GM12878 (cell line): Measurements from ENCODE around the gene RNF220. TPM values are rescaled to one million over a fixed set of nuclear protein-coding genes. Genes with fewer than 3 reads are reported as not detected.

Source experiments
- ATAC-seq: fragments of 200-7000 bp; cut with Tn5 transposase; 3 replicates; pipeline ENCODE4 v1.9.1; 2020; ENCODE audit warnings: mild to moderate bottlenecking, moderate library complexity
- BruUV-seq: library from RNA; stranded (reverse); fragments of 400-500 nt; replicated peaks from 2 replicates; lab custom pipeline; 2021; lab: Mats Ljungman, UMichigan
- CTCF ChIA-PET: fragments of 300-600 bp; sonication (Branson Sonifier 250); formaldehyde crosslinking; extraction: SDS; loops from one replicate; lab custom pipeline; 2021; ENCODE audit warnings: inconsistent platforms; lab: Yijun Ruan, JAX
- POLR2A ChIA-PET: fragments of 350-600 bp; formaldehyde crosslinking; extraction: SDS; loops from one replicate; lab custom pipeline; 2021; ENCODE audit warnings: inconsistent platforms; lab: Charles Lee
- RAD21 ChIA-PET: fragments of 300-600 bp; sonication (Branson Sonifier 250); formaldehyde crosslinking; loops from one replicate; lab custom pipeline; 2023; ENCODE audit warnings: antibody characterized with exemption; ENCODE audit not compliant: unreplicated experiment; lab: Charles Lee
- SMC1A ChIA-PET: fragments of 300-600 bp; sonication (Branson Sonifier 250); formaldehyde crosslinking; loops from one replicate; lab custom pipeline; 2023; ENCODE audit not compliant: unreplicated experiment, uncharacterized antibody; lab: Charles Lee
- DNase-seq: peaks from one replicate; pipeline ENCODE4 v3.0.0-alpha.2; 2011; ENCODE audit warnings: low read depth, low spot score
- FAIRE-seq: peaks from 3 replicates; lab custom pipeline; 2011; peaks lifted over from hg19 to GRCh38; lab: Jason Lieb, UNC
- H2AFZ ChIP-seq: 2 replicates; pipeline ENCODE4 v1.6.0; 2011; ENCODE audit warnings: low read depth, low read length, control low read depth; ENCODE audit not compliant: control insufficient read depth
- H3K27ac ChIP-seq: 2 replicates; pipeline ENCODE4 v1.5.1; 2011; ENCODE audit warnings: control low read depth; ENCODE audit not compliant: control insufficient read depth, insufficient read depth
- H3K27me3 ChIP-seq, 2 experiments: replicated peaks in 1 of 2; 2 replicates each; pipeline versions ENCODE4 v1.6.0 to v1.6.1; 2011; ENCODE audit warnings: low read length in 1 of 2; ENCODE audit not compliant: control insufficient read depth in 2 of 2, insufficient read depth in 2 of 2
- H3K36me3 ChIP-seq, 2 experiments: 2 replicates each; pipeline ENCODE4 v1.5.1; 2011; ENCODE audit warnings: low read length in 1 of 2; ENCODE audit not compliant: control insufficient read depth in 2 of 2, insufficient read depth in 2 of 2
- H3K4me1 ChIP-seq: 2 replicates; pipeline ENCODE4 v1.6.1; 2011; ENCODE audit warnings: mild to moderate bottlenecking, low read length, moderate library complexity, mixed read lengths; ENCODE audit not compliant: control insufficient read depth, insufficient read depth
- H3K4me2 ChIP-seq: 2 replicates; pipeline ENCODE4 v1.6.0; 2011; ENCODE audit warnings: control low read depth; ENCODE audit not compliant: control insufficient read depth, insufficient read depth
- H3K4me3 ChIP-seq: fragments of 200-600 bp; sonication (generic); 2 replicates; pipeline ENCODE4 v1.5.1; 2016
- H3K79me2 ChIP-seq: 2 replicates; pipeline ENCODE4 v1.6.0; 2011; ENCODE audit warnings: low read length; ENCODE audit not compliant: control insufficient read depth, insufficient read depth
- H3K9ac ChIP-seq: 2 replicates; pipeline ENCODE4 v1.8.0; 2011; ENCODE audit warnings: low read length, control low read depth, mixed read lengths; ENCODE audit not compliant: control insufficient read depth, insufficient read depth
- H3K9me3 ChIP-seq: replicated peaks from 3 replicates; pipeline ENCODE4 v1.5.1; 2011; ENCODE audit warnings: mild to moderate bottlenecking, low read length; ENCODE audit not compliant: control insufficient read depth, insufficient read depth
- H4K20me1 ChIP-seq: 2 replicates; pipeline ENCODE4 v1.6.0; 2011; ENCODE audit not compliant: control insufficient read depth, insufficient read depth
- CHD4 ChIP-seq: fragments of 200-600 bp; sonication (generic); IDR thresholded peaks from 2 replicates; pipeline ENCODE4 v1.6.1; 2016; ENCODE audit warnings: mild to moderate bottlenecking
- ETV6 ChIP-seq, 2 experiments: fragments of 450-650 bp in 1 of 2; IDR thresholded peaks in 1 of 2; conservative IDR thresholded peaks in 1 of 2; 2 replicates each; pipeline ENCODE4 v1.6.1; 2014; ENCODE audit warnings: antibody characterized with exemption in 1 of 2, borderline replicate concordance in 1 of 2, low read depth in 1 of 2, mild to moderate bottlenecking in 1 of 2, moderate library complexity in 1 of 2
- RELA ChIP-seq: fragments of 450-650 bp; IDR thresholded peaks from 2 replicates; pipeline ENCODE4 v1.8.0; 2014; ENCODE audit warnings: borderline replicate concordance; ENCODE audit not compliant: partially characterized antibody
- ZNF217 ChIP-seq: fragments of 450-650 bp; IDR thresholded peaks from 2 replicates; pipeline ENCODE4 v1.6.1; 2017; ENCODE audit warnings: antibody characterized with exemption, mild to moderate bottlenecking
- WGBS: methylation state at CpG from one replicate; pipeline ENCODE4 v1.1.6; 2016; ENCODE audit warnings: low lambda C conversion rate; ENCODE audit not compliant: insufficient replicate concordance, insufficient coverage; ENCODE audit errors: missing lambda C conversion rate; 5-methylcytosine and 5-hydroxymethylcytosine counted together
- in situ Hi-C: fragments of 300-500 bp; cut with MboI; formaldehyde crosslinking; loops from 9 replicates; pipeline ENCODE4 v1.14.3; 2018; ENCODE audit warnings: mixed read lengths
- intact Hi-C: fragments of 100-400 bp; cut with micrococcal nuclease; formaldehyde crosslinking; loops from one replicate; pipeline ENCODE4 v1.14.2; 2022; ENCODE audit not compliant: unreplicated experiment
- polyA plus RNA-seq, 11 experiments: library from polyadenylated mRNA; depleted of rRNA in 4 of 11; unstranded in 6 of 11; stranded (reverse) in 5 of 11; fragments of >200 nt; fragmentation: Nextera tagmentation in 4 of 11; fragmentation: Illumina TruSeq in 1 of 11; extraction: Ambion mirVana in 4 of 11; extraction: Trizol in 1 of 11; gene quantifications; 1 replicate in 1 of 11; 2 replicates in 10 of 11; pipeline versions ENCODE4 v1.2.1 to v1.2.3, GENCODE V29; 2011 to 2016; ENCODE audit warnings: inconsistent platforms in 2 of 11, missing spikeins in 2 of 11, low read depth in 1 of 11
- total RNA-seq, 4 experiments: library from RNA; depleted of rRNA in 3 of 4; stranded (reverse); fragments of >200 nt in 3 of 4; fragmentation: Illumina TruSeq in 1 of 4; extraction: Trizol in 1 of 4; gene quantifications; 2 replicates each; pipeline versions ENCODE4 v1.2.1 to v1.2.3, GENCODE V29; 2013 to 2021
- TF ChIP-seq, protein P1 (sequence below): fragments of 450-650 bp; IDR thresholded peaks from 2 replicates; pipeline ENCODE4 v1.6.1; 2017; ENCODE audit warnings: low read depth, mild to moderate bottlenecking, moderate library complexity
- TF ChIP-seq, protein P2 (sequence below): IDR thresholded peaks from 2 replicates; pipeline ENCODE4 v1.6.1; 2011; ENCODE audit warnings: mild to moderate bottlenecking, low read depth, low read length, moderate library complexity; ENCODE audit not compliant: insufficient replicate concordance

RNF220 gene
- total and polyA plus RNA-seq, 10 of the 15 experiments (the other 5 are each of a cell fraction or from before 2014, with no cell fraction given), result 4.6 to 84.1 (median 53.7) TPM

DNA sequence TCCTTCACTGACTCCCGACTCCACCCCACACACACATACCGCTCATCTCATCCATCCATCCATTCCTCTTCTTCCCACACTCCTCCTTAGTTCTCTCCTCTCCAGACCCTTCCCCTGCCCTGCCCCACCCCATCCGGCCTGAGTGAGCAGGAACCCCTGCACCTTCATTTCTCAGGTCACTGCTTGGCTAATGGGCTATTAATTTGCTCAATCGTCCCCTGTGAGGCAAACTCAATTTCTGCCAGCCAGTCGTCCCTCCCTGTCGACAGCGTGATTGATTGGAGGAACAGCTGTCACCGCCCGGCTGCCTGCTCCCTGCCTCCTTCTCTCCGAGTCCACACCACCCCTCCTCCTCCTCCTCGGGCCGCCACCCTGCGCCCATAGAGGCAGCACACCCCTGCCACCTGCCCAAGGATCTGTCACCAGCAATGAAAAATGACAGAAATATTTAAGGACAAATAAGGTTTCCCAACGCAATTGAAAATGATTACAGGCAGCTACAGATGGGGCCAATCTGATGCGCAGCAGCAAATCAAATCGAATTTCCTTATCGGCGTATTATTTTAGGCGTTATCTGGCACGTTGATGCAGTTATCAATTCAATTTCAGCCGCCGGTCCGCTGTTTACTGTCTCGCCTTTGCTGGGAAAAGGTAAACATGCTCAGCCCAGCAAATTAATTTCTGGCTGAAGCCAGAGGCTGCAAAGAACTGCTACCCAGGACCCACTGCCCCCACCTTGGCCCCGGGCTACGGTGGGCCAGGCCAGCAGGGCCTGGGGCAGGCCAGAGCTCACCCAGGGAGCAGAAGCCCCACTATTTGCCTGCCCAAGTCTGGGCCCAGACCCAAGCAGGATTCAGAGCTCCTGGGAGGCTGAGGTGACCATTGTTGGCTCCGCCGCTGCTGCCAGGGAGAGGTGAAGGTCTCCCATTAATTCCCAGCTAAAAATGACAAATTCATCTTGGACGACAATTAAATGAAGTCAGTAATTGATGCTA is 197.9 kb downstream of the RNF220 start:
- RAD21 ChIA-PET, result no interaction called here
- Histone ChIP-seq H2AFZ (no peak overlapping the region), H3K4me1 (no peaks in the 10 kb centered on the region), H3K27me3 (no peaks in the 10 kb centered on the region; a peak in 2 of 4 replicates), H3K4me3 (no peak overlapping the region), H3K79me2 (no peaks in the 10 kb centered on the region), H4K20me1 (no peaks in the 10 kb centered on the region), H3K9ac (no peak overlapping the region), H3K27ac (no peak overlapping the region), H3K36me3 (no peaks in the 10 kb centered on the region), H3K4me2 (no peak overlapping the region), H3K9me3 (no peaks in the 10 kb centered on the region)
- SMC1A ChIA-PET, result no interaction called here
- BruUV-seq, result no TSS peak
- FAIRE-seq (no peak), DNase-seq (no peak), ATAC-seq (no peak)
- CTCF ChIA-PET, result interaction anchor here (1.1 kb wide), 1 partner anchor 8 kb away, joined by 4 read pairs; no protein-coding TSS in a partner anchor
- 43% methylated on average over 29 of the region's 29 CpGs for WGBS
- TF ChIP-seq RELA, result no peak
- TF ChIP-seq CHD4, result no peak
- no peak for TF ChIP-seq ZNF217
- TF ChIP-seq, protein P1, sequence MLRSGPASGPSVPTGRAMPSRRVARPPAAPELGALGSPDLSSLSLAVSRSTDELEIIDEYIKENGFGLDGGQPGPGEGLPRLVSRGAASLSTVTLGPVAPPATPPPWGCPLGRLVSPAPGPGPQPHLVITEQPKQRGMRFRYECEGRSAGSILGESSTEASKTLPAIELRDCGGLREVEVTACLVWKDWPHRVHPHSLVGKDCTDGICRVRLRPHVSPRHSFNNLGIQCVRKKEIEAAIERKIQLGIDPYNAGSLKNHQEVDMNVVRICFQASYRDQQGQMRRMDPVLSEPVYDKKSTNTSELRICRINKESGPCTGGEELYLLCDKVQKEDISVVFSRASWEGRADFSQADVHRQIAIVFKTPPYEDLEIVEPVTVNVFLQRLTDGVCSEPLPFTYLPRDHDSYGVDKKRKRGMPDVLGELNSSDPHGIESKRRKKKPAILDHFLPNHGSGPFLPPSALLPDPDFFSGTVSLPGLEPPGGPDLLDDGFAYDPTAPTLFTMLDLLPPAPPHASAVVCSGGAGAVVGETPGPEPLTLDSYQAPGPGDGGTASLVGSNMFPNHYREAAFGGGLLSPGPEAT, result no peak
- no peak for TF ChIP-seq ETV6 (conservative IDR thresholded peaks at IDR 0.05 in 1 of 2, IDR thresholded peaks at IDR 0.05 in 1 of 2; ENCODE audit: borderline replicate concordance in 1 of 2, low read depth in 1 of 2)
- TF ChIP-seq, protein P2, sequence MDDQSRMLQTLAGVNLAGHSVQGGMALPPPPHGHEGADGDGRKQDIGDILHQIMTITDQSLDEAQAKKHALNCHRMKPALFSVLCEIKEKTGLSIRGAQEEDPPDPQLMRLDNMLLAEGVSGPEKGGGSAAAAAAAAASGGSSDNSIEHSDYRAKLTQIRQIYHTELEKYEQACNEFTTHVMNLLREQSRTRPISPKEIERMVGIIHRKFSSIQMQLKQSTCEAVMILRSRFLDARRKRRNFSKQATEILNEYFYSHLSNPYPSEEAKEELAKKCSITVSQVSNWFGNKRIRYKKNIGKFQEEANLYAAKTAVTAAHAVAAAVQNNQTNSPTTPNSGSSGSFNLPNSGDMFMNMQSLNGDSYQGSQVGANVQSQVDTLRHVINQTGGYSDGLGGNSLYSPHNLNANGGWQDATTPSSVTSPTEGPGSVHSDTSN, result no peak
- POLR2A ChIA-PET, result no interaction called here
- in situ Hi-C loops (no loop called here), intact Hi-C loops (no loop called here)
